Cardiac muscle cell (in vitro differentiated cells and primary cell): ENCODE measurements around the gene DNAJC16. TPM values are rescaled to one million over a fixed set of nuclear protein-coding genes. Genes with fewer than 3 reads are reported as not detected.

Experiments
- DNase-seq, 2 donors: peaks; one replicate each; pipeline versions ENCODE4 v3.0.0 to v3.0.0-alpha.2; 2010 to 2017; ENCODE audit warnings: low read depth in 1 of 2, low spot score in 1 of 2
- H3K27ac ChIP-seq: fragments of 200-600 bp; sonication (generic); 2 replicates; pipeline ENCODE4 v1.5.1; 2016
- H3K27me3 ChIP-seq: fragments of 200-600 bp; sonication (generic); 2 replicates; pipeline ENCODE4 v1.6.0; 2016; ENCODE audit warnings: control low read depth
- H3K36me3 ChIP-seq: fragments of 200-600 bp; sonication (generic); 2 replicates; pipeline ENCODE4 v1.5.1; 2016; ENCODE audit warnings: control low read depth
- H3K4me1 ChIP-seq: fragments of 200-600 bp; sonication (generic); 2 replicates; pipeline ENCODE4 v1.8.1; 2017; ENCODE audit warnings: low read depth, mild to moderate bottlenecking, mixed run types
- H3K4me3 ChIP-seq: fragments of 200-600 bp; sonication (generic); 2 replicates; pipeline ENCODE4 v1.5.1; 2016; ENCODE audit warnings: mild to moderate bottlenecking
- H3K9me3 ChIP-seq: fragments of 200-600 bp; sonication (generic); 2 replicates; pipeline ENCODE4 v1.5.1; 2017; ENCODE audit warnings: low read depth, mild to moderate bottlenecking, control low read depth
- CTCF ChIP-seq: IDR thresholded peaks from 2 replicates; pipeline ENCODE4 v1.5.1; 2012; ENCODE audit warnings: low read depth, mild to moderate bottlenecking, low read length
- polyA plus RNA-seq: library from polyadenylated mRNA; unstranded; fragments of >200 nt; fragmentation: Nextera tagmentation; extraction: Ambion mirVana; gene quantifications from 2 replicates; pipeline ENCODE4 v1.2.1, GENCODE V29; 2016
- total RNA-seq: library from RNA; depleted of rRNA; stranded (reverse); fragments of >200 nt; gene quantifications from 2 replicates; pipeline ENCODE4 v1.2.3, GENCODE V29; 2016

DNAJC16 gene
- total and polyA plus RNA-seq, 2 experiments from 2014 or later: 9.4 to 17.8 TPM

GRCh38 chr1:15506831-15507230 lies 19.8 kb upstream of the DNAJC16 start:
- Histone ChIP-seq H3K36me3 (peaks cover 9% of the 10 kb centered on the region), H3K27ac (peak overlapping the region; percentile 78), H3K9me3 (no peaks in the 10 kb centered on the region), H3K4me1 (peaks cover 38% of the 10 kb centered on the region), H3K4me3 (no peak overlapping the region), H3K27me3 (no peaks in the 10 kb centered on the region)
- no peak for TF ChIP-seq CTCF
- no peak for DNase-seq

GRCh38 chr1:15507278-15507677 lies 19.4 kb upstream of the DNAJC16 start:
- Histone ChIP-seq H3K27me3 (no peaks in the 10 kb centered on the region), H3K4me1 (peaks cover 38% of the 10 kb centered on the region), H3K4me3 (no peak overlapping the region), H3K36me3 (peaks cover 9% of the 10 kb centered on the region), H3K27ac (peak overlapping the region; percentile 78), H3K9me3 (no peaks in the 10 kb centered on the region)
- no peak for TF ChIP-seq CTCF
- DNase-seq: peak in 1 of 2 donors; percentile 46

- Histone ChIP-seq H3K36me3 (peaks cover 5% of the 10 kb centered on the region), H3K27me3 (no peaks in the 10 kb centered on the region), H3K9me3 (no peaks in the 10 kb centered on the region), H3K4me1 (peaks cover 38% of the 10 kb centered on the region), H3K27ac (peak overlapping the region; percentile 78), H3K4me3 (no peak overlapping the region)
- TF ChIP-seq CTCF: no peak
- no peak for DNase-seq
These were observed 17.8 kb upstream of the DNAJC16 start for GRCh38 chr1:15508700-15509487.

DNA sequence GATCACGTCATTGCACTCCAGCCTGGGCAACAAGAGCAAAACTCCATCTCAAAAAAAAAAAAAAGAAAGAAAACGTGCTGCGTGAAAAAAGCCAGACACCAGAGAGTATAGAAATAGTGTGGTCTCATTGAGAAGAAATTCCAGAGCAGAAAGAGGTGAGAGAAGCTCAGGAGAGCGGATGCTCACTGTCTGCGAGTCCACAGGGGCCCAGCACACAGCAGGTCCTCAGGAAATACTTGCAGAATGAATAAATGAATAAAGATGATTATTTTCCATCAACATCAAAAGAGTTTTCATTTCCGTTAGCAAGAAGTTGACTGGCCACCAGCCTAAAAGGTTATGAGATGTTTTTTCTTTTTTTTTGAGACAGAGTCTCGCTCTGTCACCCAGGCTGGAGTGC lies 17.1 kb upstream of the DNAJC16 start:
- Histone ChIP-seq H3K36me3 (peaks cover 3% of the 10 kb centered on the region), H3K9me3 (no peaks in the 10 kb centered on the region), H3K27me3 (no peaks in the 10 kb centered on the region), H3K4me3 (no peak overlapping the region), H3K27ac (peak overlapping the region; percentile 1), H3K4me1 (peaks cover 38% of the 10 kb centered on the region)
- DNase-seq: no peak
- TF ChIP-seq CTCF: no peak

GRCh38 chr1:15510611-15511405 lies 15.8 kb upstream of the DNAJC16 start:
- Histone ChIP-seq H3K4me3 (no peak overlapping the region), H3K4me1 (peaks cover 31% of the 10 kb centered on the region), H3K36me3 (peaks cover under 1% of the 10 kb centered on the region), H3K27ac (no peak overlapping the region), H3K9me3 (no peaks in the 10 kb centered on the region), H3K27me3 (no peaks in the 10 kb centered on the region)
- TF ChIP-seq CTCF: no peak
- DNase-seq: no peak
